RWPE1 (cell line): ENCODE measurements around the gene ATP6V1C2.

Experiments
- CTCF ChIA-PET: fragments of 350-600 bp; sonication (Branson Sonifier 250); formaldehyde crosslinking; extraction: SDS; loops from one replicate; lab custom pipeline; 2021; lab: Yijun Ruan, JAX
- POLR2A ChIA-PET: fragments of 400-600 bp; formaldehyde crosslinking; extraction: SDS; loops from one replicate; lab custom pipeline; 2020; ENCODE audit warnings: antibody characterized with exemption; ENCODE audit not compliant: low non-redundant PET; lab: Yijun Ruan, JAX
- DNase-seq: peaks from one replicate; pipeline ENCODE4 v3.0.0; 2012; ENCODE audit warnings: low spot score
- H3K27ac ChIP-seq: fragments of 450-650 bp; 2 replicates; pipeline ENCODE4 v1.5.1; 2017
- TF ChIP-seq, protein P1 (sequence below): fragments of 450-650 bp; conservative IDR thresholded peaks from 2 replicates; pipeline ENCODE4 v1.5.1; 2017; ENCODE audit warnings: low read depth, mild to moderate bottlenecking

ATP6V1C2 gene

DNA sequence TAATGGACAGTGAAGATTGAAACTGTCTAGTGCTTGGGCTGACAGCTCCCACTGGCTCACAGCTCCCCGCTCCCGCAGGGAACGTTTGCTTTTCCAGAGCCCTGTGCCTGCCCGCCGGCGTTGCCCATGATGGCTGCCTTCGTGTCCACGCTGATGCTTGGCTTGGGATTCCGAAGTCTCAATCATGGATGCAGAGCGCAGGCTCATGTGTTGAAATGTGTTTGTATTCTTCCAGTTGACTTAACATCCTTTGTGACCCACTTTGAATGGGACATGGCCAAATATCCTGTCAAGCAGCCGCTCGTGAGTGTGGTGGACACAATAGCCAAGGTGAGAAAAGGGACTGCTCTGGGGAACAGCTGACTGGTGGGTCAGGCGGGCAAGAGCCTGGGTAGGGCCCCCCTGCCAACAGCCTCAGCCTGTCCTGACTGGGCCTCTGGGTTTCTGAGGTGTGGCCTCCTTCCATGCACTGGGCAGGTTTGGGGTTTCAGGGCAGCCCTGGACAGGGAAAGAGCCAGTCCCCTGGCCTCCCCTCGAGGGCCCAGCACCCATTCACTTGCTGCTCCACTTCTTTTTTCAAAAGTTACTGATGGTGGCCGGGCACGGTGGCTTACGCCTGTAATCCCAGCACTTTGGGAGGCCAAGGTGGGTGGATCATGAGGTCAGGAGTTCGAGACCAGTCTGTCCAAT lies 42.8 kb downstream of the ATP6V1C2 start:
- POLR2A ChIA-PET = no interaction called here
- DNase-seq = no peak
- CTCF ChIA-PET = no interaction called here
- no peak overlapping the region for H3K27ac ChIP-seq
- TF ChIP-seq, protein P1, sequence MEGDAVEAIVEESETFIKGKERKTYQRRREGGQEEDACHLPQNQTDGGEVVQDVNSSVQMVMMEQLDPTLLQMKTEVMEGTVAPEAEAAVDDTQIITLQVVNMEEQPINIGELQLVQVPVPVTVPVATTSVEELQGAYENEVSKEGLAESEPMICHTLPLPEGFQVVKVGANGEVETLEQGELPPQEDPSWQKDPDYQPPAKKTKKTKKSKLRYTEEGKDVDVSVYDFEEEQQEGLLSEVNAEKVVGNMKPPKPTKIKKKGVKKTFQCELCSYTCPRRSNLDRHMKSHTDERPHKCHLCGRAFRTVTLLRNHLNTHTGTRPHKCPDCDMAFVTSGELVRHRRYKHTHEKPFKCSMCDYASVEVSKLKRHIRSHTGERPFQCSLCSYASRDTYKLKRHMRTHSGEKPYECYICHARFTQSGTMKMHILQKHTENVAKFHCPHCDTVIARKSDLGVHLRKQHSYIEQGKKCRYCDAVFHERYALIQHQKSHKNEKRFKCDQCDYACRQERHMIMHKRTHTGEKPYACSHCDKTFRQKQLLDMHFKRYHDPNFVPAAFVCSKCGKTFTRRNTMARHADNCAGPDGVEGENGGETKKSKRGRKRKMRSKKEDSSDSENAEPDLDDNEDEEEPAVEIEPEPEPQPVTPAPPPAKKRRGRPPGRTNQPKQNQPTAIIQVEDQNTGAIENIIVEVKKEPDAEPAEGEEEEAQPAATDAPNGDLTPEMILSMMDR = no peak

- ChIA-PET CTCF (no interaction called here), POLR2A (no interaction called here)
- no peak for DNase-seq
- TF ChIP-seq, protein P1 = no peak
- H3K27ac ChIP-seq = no peak overlapping the region
Observed at GRCh38 chr2:10764896-10765295, 43.5 kb downstream of the ATP6V1C2 start.

- peak; percentile 45 for DNase-seq
- ChIA-PET CTCF (no interaction called here), POLR2A (no interaction called here)
- H3K27ac ChIP-seq = no peak overlapping the region
- TF ChIP-seq, protein P1 = no peak
Observed at GRCh38 chr2:10765461-10765860, 44.0 kb downstream of the ATP6V1C2 start.

DNA sequence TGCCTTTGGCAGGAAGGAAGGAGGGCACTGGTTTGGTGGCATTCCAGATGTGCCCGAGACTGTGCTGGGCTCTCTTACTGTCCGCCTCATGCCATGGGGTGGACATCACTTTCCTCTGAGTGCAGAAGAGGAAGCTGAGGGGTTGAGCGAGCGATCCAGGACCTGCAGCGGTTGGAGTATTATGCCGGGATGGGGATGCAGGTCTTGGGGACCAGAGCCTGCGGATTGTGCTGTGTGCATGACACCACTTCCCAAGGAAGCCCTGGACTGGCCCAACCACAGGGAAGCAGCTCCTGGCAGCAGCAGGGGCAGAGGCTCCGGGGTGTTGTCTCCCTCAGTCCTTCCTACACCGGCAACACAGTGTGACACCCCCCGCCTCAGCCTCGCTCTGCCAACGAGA lies 44.5 kb downstream of the ATP6V1C2 start:
- POLR2A ChIA-PET = interaction anchor here (0.6 kb wide), 1 partner anchor 38 kb away, joined by 13 read pairs; no protein-coding TSS in a partner anchor
- TF ChIP-seq, protein P1 = no peak
- no peak overlapping the region for H3K27ac ChIP-seq
- CTCF ChIA-PET = interaction anchor here (0.7 kb wide), 1 partner anchor 22 kb away, joined by 4 read pairs; no protein-coding TSS in a partner anchor
- no peak for DNase-seq

GRCh38 chr2:10768063-10768507 lies 46.7 kb downstream of the ATP6V1C2 start:
- ChIA-PET CTCF (interaction anchor here (0.8 kb wide), 1 partner anchor 901 kb away, joined by 5 read pairs; no protein-coding TSS in a partner anchor), POLR2A (no interaction called here)
- TF ChIP-seq, protein P1 = no peak
- H3K27ac ChIP-seq = no peak overlapping the region
- DNase-seq = no peak

GRCh38 chr2:10770956-10771750 lies 49.7 kb downstream of the ATP6V1C2 start:
- POLR2A ChIA-PET = no interaction called here
- no peak overlapping the region for H3K27ac ChIP-seq
- TF ChIP-seq, protein P1 = no peak
- DNase-seq = no peak
- CTCF ChIA-PET = interaction anchor here (0.6 to 0.7 kb wide), 2 partner anchors 29 to 706 kb away, joined by 3 read pairs; no protein-coding TSS in a partner anchor
